ENCODE measurements around the gene CSRP3. TPM values are rescaled to one million over a fixed set of nuclear protein-coding genes. Genes with fewer than 3 reads are reported as not detected.

CSRP3 gene
- total and polyA plus RNA-seq, 2 experiments from 2014 or later = not detected

- Histone ChIP-seq H4K20me1 (replicated peaks; ENCODE audit: insufficient read depth) (no peaks in the 10 kb centered on the region; the same call in none of the 2 replicates), H2AFZ (no peak overlapping the region), H3K4me2 (no peak overlapping the region), H3K79me2 (replicated peaks; ENCODE audit: insufficient read depth) (peaks cover 51% of the 10 kb centered on the region), H3K36me3 (ENCODE audit: insufficient read depth) (peaks cover 14% of the 10 kb centered on the region), H3K4me1 (ENCODE audit: insufficient read depth) (no peaks in the 10 kb centered on the region), H3K9me2 (ENCODE audit: insufficient read depth) (no peaks in the 10 kb centered on the region), H3K4me3 (no peak overlapping the region), H3K27me3 (ENCODE audit: insufficient read depth) (no peaks in the 10 kb centered on the region), H3F3A (replicated peaks; ENCODE audit: low read depth) (no peaks in the 10 kb centered on the region), H3K27ac (ENCODE audit: low read depth) (no peak overlapping the region)
- no peak for ATAC-seq
- TF ChIP-seq REST (IDR thresholded peaks at IDR 0.05; ENCODE audit: unreplicated experiment) = no peak
- TF ChIP-seq EZH2 (IDR thresholded peaks at IDR 0.05; ENCODE audit: low read depth, unreplicated experiment) = no peak
- no peak for TF ChIP-seq STAT1 (IDR thresholded peaks at IDR 0.05; ENCODE audit: unreplicated experiment)
- TF ChIP-seq EZH2phosphoT487 (IDR thresholded peaks at IDR 0.05; ENCODE audit: unreplicated experiment) = no peak
- TF ChIP-seq CTCF (conservative IDR thresholded peaks at IDR 0.05; ENCODE audit: low read depth in 2 of 2) = no peak
- TF ChIP-seq ZNF462 (CRISPR knock-in tag; IDR thresholded peaks at IDR 0.05) = no peak
- TF ChIP-seq ETS1 (IDR thresholded peaks at IDR 0.05) = no peak
- no peak for TF ChIP-seq ZNF331 (CRISPR knock-in tag; IDR thresholded peaks at IDR 0.05; ENCODE audit: low read depth)
- no peak for TF ChIP-seq ZNF114 (CRISPR knock-in tag; IDR thresholded peaks at IDR 0.05)
- TF ChIP-seq NANOG (IDR thresholded peaks at IDR 0.05; ENCODE audit: borderline replicate concordance) = no peak
- TF ChIP-seq CREB1 (CRISPR knock-in tag; IDR thresholded peaks at IDR 0.05; ENCODE audit: low read depth) = no peak
- peaks cover 65% of the 10 kb centered on the region for H3K9me3 Mint-ChIP-seq
- H3K4me1 Mint-ChIP-seq = no peaks in the 10 kb centered on the region
- H3K27ac Mint-ChIP-seq = no peak overlapping the region
- H3K4me3 Mint-ChIP-seq = no peak overlapping the region
- peaks cover 62% of the 10 kb centered on the region for H3K36me3 Mint-ChIP-seq (ENCODE audit: low read depth)
- no peak for DNase-seq (ENCODE audit: low spot score)
- peaks cover 2% of the 10 kb centered on the region for H3K27me3 Mint-ChIP-seq (ENCODE audit: insufficient read depth, low read depth, poor library complexity)
These were observed 67.8 kb downstream of the CSRP3 start for GRCh38 chr11:19134004-19134403.
